CD4-positive, alpha-beta T cell treated with Interleukin-15 for 4 hours (primary cell): ENCODE results near the gene PCDHB14.
A peak's percentile ranks its signal among the peaks of the same experiment; 100 is the strongest.
"Not testable (repeated sequence)": the region's sequence is repeated elsewhere in the genome, so short reads cannot be mapped to it uniquely, and the experiment has no call there.

ENCODE experiments used
- DNase-seq: peaks from one replicate; pipeline ENCODE4 v3.0.0-alpha.2; 2020; ENCODE audit warnings: low spot score

PCDHB14 gene

DNA sequence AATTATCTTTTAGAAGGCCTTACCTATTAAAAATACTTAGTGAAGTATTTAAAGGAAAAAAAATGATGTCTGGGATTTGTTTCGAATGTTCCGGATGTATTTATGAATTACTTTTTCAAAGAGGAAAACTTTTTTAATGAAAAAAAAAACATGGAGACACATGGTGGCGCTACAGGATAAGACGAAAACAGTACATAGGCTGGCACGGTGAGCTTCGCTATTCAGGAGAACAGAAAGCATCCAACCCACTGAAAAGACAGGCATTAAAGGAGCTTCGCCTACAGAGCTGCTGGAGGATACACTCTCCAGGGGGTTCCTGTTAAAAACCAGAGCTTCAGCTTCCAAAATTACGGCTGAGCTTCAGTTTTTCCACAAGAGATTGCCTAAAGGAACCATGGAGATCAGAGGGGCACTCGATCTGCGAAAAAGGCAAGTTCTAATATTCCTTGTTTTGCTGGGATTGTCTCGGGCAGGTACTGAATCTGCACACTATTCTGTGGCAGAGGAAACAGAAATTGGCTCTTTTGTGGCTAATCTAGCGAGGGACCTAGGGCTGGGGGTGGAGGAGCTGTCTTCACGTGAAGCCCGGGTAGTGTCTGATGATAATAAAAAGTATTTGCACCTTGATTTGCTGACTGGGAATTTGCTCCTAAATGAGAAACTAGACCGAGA is at the start of gene PCDHB14:
Gene PCDHB14 (plus strand): TSS at position 232 of the 672 bp plus-strand sequence. CDS start 163 bp downstream, at position 395.
- DNase-seq: no peak

DNA sequence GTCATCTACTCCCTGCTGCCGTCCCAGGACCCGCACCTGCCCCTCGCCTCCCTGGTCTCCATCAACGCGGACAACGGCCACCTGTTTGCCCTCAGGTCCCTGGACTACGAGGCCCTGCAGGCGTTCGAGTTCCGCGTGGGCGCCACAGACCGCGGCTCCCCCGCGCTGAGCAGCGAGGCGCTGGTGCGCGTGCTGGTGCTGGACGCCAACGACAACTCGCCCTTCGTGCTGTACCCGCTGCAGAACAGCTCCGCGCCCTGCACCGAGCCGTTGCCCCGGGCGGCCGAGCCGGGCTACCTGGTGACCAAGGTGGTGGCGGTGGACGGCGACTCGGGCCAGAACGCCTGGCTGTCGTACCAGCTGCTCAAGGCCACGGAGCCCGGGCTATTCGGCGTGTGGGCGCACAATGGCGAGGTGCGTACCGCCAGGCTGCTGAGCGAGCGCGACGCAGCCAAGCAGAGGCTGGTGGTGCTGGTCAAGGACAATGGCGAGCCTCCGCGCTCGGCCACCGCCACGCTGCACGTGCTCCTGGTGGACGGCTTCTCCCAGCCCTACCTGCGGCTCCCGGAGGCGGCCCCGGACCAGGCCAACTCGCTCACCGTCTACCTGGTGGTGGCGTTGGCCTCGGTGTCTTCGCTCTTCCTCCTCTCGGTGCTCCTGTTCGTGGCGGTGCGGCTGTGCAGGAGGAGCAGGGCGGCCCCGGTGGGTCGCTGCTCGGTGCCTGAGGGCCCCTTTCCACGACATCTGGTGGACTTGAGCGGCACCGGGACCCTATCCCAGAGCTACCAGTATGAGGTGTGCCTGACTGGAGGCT is 48.6 kb upstream of the PCDHB14 start:
- DNase-seq: not testable (repeated sequence)

DNA sequence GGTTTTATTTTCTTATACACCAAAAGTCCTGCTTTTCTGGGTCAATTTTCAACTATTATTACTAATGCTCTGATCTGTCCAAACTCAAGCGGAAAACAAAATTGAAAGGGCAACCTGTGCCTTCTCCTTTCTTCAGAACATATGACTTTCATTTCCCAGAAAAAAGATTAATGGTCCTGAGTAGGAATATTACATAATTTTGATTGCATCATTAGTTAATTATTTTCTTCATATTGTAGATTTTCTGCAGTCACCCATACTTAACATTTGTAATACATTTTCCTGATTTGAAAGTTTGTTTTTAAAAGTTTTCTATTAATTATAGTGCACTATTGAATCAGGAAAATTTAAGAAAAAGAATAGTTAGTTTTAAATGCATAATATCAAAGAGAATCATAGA is 47.2 kb upstream of the PCDHB14 start:
- no peak for DNase-seq

DNA sequence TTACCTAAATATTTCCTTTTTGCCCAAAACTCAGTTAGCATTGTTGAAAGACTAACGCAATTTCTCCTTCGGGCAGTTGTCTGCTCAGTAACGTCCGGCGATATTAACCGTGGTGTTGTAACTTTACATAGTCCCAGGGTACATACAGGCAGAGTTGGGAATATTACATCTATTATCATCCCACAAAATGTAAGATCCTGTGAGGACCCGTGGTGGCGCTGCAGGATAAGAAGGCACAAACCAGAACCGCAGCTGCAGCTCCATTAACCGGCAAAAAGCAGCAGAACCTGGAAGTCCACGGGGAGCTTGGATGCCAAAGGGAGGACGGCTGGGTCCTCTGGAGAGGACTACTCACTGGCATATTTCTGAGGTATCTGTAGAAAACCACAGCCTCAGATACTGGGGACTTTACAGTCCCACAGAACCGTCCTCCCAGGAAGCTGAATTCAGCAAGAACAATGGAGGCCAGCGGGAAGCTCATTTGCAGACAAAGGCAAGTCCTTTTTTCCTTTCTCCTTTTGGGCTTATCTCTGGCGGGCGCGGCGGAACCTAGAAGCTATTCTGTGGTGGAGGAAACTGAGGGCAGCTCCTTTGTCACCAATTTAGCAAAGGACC is 45.5 kb upstream of the PCDHB14 start, which contains the start of gene PCDHB8:
Gene PCDHB8 (plus strand): TSS at position 214 of the 615 bp plus-strand sequence. CDS start 245 bp downstream, at position 459.
- not testable (repeated sequence) for DNase-seq

DNA sequence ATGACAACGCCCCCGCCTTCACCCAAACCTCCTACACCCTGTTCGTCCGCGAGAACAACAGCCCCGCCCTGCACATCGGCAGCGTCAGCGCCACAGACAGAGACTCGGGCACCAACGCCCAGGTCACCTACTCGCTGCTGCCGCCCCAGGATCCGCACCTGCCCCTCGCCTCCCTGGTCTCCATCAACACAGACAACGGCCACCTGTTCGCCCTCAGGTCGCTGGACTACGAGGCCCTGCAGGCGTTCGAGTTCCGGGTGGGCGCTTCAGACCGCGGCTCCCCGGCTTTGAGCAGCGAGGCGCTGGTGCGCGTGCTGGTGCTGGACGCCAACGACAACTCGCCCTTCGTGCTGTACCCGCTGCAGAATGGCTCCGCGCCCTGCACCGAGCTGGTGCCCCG is 43.8 kb upstream of the PCDHB14 start:
- not testable (repeated sequence) for DNase-seq

DNA sequence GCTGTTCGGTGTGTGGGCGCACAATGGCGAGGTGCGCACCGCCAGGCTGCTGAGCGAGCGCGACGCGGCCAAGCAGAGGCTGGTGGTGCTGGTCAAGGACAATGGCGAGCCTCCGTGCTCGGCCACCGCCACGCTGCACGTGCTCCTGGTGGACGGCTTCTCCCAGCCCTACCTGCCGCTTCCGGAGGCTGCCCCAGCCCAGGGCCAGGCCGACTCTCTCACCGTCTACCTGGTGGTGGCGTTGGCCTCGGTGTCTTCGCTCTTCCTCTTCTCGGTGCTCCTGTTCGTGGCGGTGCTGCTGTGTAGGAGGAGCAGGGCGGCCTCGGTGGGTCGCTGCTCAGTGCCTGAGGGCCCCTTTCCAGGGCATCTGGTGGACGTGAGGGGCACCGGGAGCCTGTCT is 43.3 kb upstream of the PCDHB14 start:
- not testable (repeated sequence) for DNase-seq

DNA sequence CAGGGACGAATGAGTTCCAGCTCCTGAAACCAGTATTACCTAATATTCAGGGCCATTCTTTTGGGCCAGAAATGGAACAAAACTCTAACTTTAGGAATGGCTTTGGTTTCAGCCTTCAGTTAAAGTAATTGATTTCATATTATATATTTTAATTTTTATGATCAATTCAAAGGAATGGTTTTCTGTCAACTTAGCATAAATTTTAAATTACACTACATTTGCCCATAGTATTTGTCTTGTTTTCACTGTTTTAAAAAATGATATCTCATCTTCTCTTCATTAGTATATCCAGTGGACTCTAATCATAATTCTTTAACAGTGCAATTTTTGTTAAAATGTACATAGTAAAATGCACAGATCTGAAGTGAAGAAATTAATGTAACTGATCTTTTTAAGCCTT is 42.8 kb upstream of the PCDHB14 start:
- DNase-seq: no peak

DNA sequence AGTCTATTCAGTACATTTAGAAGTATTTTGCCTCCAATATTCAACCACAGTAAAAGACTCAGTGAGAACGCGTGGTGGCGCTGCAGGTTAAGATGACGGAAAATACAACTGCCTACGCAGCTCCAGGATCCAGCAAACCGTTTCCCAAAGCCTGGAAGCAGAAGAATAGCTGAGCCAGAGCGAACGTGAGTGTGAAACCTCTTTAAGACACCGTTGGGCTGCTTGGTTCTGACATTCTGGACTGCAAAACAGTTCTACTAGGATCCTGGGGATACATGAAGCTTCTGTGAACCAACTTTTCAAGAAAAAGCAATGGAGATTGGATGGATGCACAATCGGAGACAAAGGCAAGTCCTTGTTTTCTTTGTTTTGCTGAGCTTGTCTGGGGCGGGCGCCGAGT is 40.9 kb upstream of the PCDHB14 start, which contains the start of gene PCDHB16:
Gene PCDHB16 (plus strand): TSS at position 140 of the 400 bp plus-strand sequence. CDS start 173 bp downstream, at position 313.
- no peak for DNase-seq

DNA sequence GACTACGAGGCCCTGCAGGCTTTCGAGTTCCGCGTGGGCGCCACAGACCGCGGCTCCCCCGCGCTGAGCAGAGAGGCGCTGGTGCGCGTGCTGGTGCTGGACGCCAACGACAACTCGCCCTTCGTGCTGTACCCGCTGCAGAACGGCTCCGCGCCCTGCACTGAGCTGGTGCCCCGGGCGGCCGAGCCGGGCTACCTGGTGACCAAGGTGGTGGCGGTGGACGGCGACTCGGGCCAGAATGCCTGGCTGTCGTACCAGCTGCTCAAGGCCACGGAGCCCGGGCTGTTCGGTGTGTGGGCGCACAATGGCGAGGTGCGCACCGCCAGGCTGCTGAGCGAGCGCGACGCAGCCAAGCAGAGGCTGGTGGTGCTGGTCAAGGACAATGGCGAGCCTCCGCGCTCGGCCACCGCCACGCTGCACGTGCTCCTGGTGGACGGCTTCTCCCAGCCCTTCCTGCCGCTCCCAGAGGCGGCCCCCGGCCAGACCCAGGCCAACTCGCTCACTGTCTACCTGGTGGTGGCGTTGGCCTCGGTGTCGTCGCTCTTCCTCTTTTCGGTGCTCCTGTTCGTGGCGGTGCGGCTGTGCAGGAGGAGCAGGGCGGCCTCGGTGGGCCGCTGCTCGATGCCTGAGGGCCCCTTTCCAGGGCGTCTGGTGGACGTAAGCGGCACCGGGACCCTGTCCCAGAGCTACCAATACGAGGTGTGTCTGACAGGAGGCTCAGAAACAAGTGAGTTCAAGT is 38.9 kb upstream of the PCDHB14 start:
- DNase-seq: not testable (repeated sequence)

DNA sequence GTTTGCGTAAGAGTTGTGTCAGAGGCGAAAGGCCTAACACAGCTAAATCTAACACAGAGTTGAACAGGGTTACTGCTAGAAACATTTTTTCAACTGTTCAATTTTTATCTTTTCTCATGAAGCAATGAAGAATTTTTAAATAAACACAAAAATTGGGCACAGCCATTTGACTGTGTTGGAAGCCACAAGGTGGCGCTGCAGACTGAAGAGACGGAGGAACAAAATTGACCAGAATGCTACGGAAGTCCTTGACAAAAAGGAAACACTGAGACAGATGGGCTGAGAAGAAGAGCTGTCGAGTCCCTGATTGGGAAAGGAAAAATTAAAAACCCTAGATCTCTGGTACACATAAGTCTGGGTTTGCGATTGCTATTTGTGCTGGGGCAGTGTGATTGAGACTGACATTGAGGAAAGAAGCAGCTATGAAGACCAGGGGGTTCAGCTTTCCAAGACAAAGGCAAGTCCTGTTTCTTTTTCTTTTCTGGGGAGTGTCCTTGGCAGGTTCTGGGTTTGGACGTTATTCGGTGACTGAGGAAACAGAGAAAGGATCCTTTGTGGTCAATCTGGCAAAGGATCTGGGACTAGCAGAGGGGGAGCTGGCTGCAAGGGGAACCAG is 36.1 kb upstream of the PCDHB14 start, which contains the start of gene PCDHB9:
Gene PCDHB9 (plus strand): TSS at position 265 of the 616 bp plus-strand sequence. CDS start 158 bp downstream, at position 423.
- DNase-seq: peak; percentile 14

DNA sequence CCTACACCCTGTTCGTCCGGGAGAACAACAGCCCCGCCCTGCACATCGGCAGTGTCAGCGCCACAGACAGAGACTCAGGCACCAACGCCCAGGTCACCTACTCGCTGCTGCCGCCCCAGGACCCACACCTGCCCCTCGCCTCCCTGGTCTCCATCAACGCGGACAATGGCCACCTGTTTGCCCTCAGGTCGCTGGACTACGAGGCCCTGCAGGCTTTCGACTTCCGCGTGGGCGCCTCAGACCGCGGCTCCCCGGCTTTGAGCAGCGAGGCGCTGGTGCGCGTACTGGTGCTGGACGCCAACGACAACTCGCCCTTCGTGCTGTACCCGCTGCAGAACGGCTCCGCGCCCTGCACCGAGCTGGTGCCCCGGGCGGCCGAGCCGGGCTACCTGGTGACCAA is 34.5 kb upstream of the PCDHB14 start:
- DNase-seq: not testable (repeated sequence)

DNA sequence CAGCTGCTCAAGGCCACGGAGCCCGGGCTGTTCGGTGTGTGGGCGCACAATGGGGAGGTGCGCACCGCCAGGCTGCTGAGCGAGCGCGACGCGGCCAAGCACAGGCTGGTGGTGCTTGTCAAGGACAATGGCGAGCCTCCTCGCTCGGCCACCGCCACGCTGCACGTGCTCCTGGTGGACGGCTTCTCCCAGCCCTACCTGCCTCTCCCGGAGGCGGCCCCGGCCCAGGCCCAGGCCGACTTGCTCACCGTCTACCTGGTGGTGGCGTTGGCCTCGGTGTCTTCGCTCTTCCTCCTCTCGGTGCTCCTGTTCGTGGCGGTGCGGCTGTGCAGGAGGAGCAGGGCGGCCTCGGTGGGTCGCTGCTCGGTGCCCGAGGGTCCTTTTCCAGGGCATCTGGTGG is 34.0 kb upstream of the PCDHB14 start:
- not testable (repeated sequence) for DNase-seq

DNA sequence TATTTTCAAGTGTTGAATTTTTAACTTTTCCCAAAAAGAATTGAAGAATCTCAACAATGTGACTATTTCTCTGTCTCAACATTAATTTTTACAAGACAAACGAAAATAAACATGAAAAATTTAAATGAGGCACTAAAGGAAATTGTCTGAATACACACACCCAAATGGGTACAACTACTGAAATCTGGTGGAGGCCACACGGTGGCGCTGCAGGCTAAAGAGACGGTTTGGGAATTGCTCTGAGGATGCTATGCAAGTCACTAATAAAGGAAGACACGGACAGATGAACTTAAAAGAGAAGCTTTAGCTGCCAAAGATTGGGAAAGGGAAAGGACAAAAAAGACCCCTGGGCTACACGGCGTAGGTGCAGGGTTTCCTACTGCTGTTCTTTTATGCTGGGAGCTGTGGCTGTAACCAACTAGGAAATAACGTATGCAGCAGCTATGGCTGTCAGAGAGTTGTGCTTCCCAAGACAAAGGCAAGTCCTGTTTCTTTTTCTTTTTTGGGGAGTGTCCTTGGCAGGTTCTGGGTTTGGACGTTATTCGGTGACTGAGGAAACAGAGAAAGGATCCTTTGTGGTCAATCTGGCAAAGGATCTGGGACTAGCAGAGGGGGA is 30.9 kb upstream of the PCDHB14 start, which contains the start of gene PCDHB10:
Gene PCDHB10 (plus strand): TSS at position 244 of the 616 bp plus-strand sequence. CDS start 200 bp downstream, at position 444.
- peak; percentile 7 for DNase-seq

DNA sequence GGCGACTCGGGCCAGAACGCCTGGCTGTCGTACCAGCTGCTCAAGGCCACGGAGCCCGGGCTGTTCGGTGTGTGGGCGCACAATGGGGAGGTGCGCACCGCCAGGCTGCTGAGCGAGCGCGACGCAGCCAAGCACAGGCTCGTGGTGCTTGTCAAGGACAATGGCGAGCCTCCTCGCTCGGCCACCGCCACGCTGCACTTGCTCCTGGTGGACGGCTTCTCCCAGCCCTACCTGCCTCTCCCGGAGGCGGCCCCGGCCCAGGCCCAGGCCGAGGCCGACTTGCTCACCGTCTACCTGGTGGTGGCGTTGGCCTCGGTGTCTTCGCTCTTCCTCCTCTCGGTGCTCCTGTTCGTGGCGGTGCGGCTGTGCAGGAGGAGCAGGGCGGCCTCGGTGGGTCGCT is 28.8 kb upstream of the PCDHB14 start:
- not testable (repeated sequence) for DNase-seq

DNA sequence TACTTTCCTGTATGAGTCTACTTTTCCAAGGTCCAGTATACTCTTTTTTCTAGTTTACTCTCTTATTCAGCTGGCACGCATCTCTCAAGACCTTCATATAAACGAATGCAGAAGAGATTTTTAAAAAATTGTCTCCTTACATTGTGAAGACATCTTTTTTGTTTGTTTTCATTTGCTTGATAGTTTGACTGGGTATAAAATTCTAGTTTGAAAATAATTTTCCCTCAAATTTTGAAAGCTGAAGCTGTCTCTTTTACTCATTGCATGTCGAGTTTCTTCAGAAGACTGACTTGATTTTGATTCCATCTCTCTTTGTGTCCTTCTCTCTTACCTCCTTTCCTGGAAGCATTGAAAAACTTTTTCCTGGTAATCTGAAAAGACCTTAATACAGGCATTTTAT is 26.8 kb upstream of the PCDHB14 start:
- no peak for DNase-seq

DNA sequence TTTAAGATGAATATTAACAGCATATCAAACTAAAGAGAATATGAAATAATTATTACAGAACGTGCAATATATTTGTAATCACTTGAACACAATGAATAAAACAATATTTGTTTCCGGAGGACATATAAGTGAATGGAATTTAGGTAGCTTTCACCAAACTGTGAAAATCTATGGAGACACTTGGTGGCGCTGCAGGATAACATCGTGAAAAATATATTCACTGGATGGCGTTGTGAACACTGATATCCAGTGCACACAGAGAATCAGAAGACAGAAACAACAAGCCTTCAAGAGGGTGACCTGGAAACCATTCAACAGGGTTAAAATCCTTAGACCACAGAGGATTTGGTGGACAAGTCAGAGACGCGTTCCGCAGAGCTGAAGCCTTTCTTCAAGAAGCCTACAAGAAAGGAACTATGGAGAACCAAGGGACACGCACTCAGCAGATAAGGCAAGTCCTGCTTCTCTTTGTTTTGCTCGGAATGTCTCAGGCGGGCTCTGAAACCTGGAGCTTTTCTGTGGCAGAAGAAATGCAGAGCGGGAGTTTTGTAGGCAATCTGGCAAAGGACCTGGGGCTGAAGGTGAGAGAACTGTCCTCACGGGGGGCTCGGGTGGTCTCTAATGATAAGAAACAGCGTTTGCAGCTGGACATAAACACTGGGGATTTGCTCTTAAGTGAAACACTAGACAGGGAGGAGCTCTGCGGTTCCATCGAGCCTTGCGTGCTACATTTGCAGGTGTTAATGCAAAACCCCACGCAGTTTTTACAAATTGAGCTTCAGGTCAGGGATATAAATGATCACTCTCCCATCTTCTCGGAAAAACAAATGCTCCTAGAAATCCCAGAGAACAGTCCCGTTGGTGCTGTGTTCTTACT is 23.5 kb upstream of the PCDHB14 start, which contains the start of gene PCDHB11:
Gene PCDHB11 (plus strand): TSS at position 269 of the 877 bp plus-strand sequence. CDS start 148 bp downstream, at position 417.
- DNase-seq: no peak

DNA sequence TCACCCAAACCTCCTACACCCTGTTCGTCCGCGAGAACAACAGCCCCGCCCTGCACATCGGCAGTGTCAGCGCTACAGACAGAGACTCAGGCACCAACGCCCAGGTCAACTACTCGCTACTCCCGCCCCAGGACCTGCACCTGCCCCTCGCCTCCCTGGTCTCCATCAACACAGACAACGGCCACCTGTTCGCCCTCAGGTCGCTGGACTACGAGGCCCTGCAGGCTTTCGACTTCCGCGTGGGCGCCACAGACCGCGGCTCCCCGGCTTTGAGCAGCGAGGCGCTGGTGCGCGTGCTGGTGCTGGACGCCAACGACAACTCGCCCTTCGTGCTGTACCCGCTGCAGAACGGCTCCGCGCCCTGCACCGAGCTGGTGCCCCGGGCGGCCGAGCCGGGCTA is 22.0 kb upstream of the PCDHB14 start:
- DNase-seq: not testable (repeated sequence)

DNA sequence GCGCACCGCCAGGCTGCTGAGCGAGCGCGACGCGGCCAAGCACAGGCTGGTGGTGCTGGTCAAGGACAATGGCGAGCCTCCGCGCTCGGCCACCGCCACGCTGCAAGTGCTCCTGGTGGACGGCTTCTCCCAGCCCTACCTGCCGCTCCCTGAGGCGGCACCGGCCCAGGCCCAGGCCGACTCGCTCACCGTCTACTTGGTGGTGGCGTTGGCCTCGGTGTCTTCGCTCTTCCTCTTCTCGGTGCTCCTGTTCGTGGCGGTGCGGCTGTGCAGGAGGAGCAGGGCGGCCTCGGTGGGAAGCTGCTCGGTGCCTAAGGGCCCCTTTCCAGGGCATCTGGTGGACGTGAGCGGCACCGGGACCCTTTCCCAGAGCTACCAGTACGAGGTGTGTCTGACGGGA is 21.5 kb upstream of the PCDHB14 start:
- DNase-seq: not testable (repeated sequence)

DNA sequence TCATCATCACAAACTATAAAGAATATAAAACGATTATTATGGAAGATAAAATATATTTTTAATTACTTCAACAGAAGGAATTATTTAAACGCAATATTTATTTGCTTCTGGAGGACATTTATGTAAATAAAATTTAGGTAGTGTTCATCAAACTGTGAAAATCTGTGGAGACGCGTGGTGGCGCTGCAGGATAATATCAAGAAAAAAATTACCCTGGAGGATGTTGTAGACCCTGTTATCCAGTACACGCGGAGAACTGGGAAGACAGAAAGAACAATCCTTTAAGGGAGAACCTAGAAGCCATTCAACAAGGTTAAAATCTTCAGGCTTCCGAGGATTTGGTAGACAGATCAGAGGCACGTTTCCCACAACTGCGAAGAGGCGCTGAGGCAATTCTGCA is 14.7 kb upstream of the PCDHB14 start, which contains the start of gene PCDHB12:
Gene PCDHB12 (plus strand): TSS at position 242 of the 400 bp plus-strand sequence. CDS start 189 bp downstream, outside the sequence.
- no peak for DNase-seq
